ENCODE results near the gene KCNK4. TPM values are rescaled to one million over a fixed set of nuclear protein-coding genes. Genes with fewer than 3 reads are reported as not detected.
A peak's percentile ranks its signal among the peaks of the same experiment; 100 is the strongest.

The KCNK4 gene
- polyA plus RNA-seq, 2 of the 4 experiments (the other 2 are of a cell fraction): 0.12 TPM; not detected in 1

GRCh38 chr11:64275031-64275800 is 15.9 kb upstream of the KCNK4 start:
- peak overlapping the region in 1 of 2 experiments; percentile 84; a peak in 3 of 6 replicates for H3K27ac ChIP-seq
- no peaks in the 10 kb centered on the region for H3K9me3 ChIP-seq
- ChIA-PET CTCF (interaction anchor here (1.0 to 20.5 kb wide), 9 partner anchors 9 to 437 kb away, joined by 3 to 448 read pairs (median 3); partner anchors contain the start of genes CATSPERZ, ESRRA, PLCB3 and PPP1R14B), POLR2A (no interaction called here)
- WGBS (ENCODE audit: missing lambda C conversion rate): 90% methylated on average over 15 of the region's 15 CpGs
- no peak overlapping the region for H3K4me2 ChIP-seq
- ATAC-seq: no peak
- TF ChIP-seq BHLHE40 (IDR thresholded peaks at IDR 0.05; ENCODE audit: low read depth, low read length) (no peak), MAX (IDR thresholded peaks at IDR 0.05) (no peak), HOXB13 (CRISPR knock-in tag; IDR thresholded peaks at IDR 0.05; ENCODE audit: low read depth) (no peak), CHD2 (IDR thresholded peaks at IDR 0.05; ENCODE audit: low read length, partially characterized antibody) (no peak), TP53 (CRISPR knock-in tag; IDR thresholded peaks at IDR 0.05) (no peak), NPAS2 (CRISPR knock-in tag; IDR thresholded peaks at IDR 0.05; ENCODE audit: borderline replicate concordance) (no peak), EHF (CRISPR knock-in tag; IDR thresholded peaks at IDR 0.05) (no peak), HDAC2 (IDR thresholded peaks at IDR 0.05) (no peak), ELK1 (IDR thresholded peaks at IDR 0.05; ENCODE audit: low read depth, low read length) (no peak), HOXB5 (CRISPR knock-in tag; IDR thresholded peaks at IDR 0.05) (no peak), RAD21 (conservative IDR thresholded peaks at IDR 0.05 in 1 of 2, IDR thresholded peaks at IDR 0.05 in 1 of 2) (no peak), CBX2 (IDR thresholded peaks at IDR 0.05; ENCODE audit: borderline replicate concordance, low read depth) (no peak)
- no peak for FAIRE-seq
- peaks cover 41% of the 10 kb centered on the region for H3K4me1 ChIP-seq
- no peak overlapping the region for H3K4me3 ChIP-seq
- DNase-seq (ENCODE audit: low read depth in 1 of 2, low spot score in 1 of 2): no peak

- WGBS (ENCODE audit: missing lambda C conversion rate): 76% methylated on average over 2 of the region's 2 CpGs
- H3K9me3 ChIP-seq: no peaks in the 10 kb centered on the region
- POLR2A ChIA-PET: interaction anchor here (1.3 kb wide), 1 partner anchor 9 kb away, joined by 6 read pairs; no protein-coding TSS in a partner anchor
- TF ChIP-seq ZSCAN20 (CRISPR knock-in tag; IDR thresholded peaks at IDR 0.05): no peak
- no peak for TF ChIP-seq RCOR1 (IDR thresholded peaks at IDR 0.05; ENCODE audit: low read depth, low read length)
- TF ChIP-seq CBX2 (IDR thresholded peaks at IDR 0.05; ENCODE audit: borderline replicate concordance, low read depth): no peak
- no peak for TF ChIP-seq MAFK (IDR thresholded peaks at IDR 0.05; ENCODE audit: partially characterized antibody)
- TF ChIP-seq HES2 (IDR thresholded peaks at IDR 0.05): no peak
- no peak for TF ChIP-seq HOXB13 (CRISPR knock-in tag; IDR thresholded peaks at IDR 0.05; ENCODE audit: low read depth)
- no peak for TF ChIP-seq NPAS2 (CRISPR knock-in tag; IDR thresholded peaks at IDR 0.05; ENCODE audit: borderline replicate concordance)
- TF ChIP-seq EHF (CRISPR knock-in tag; IDR thresholded peaks at IDR 0.05): no peak
- no peak for TF ChIP-seq MYC (IDR thresholded peaks at IDR 0.05; ENCODE audit: borderline replicate concordance, low read length)
- no peak for TF ChIP-seq BCL3 (IDR thresholded peaks at IDR 0.05)
- TF ChIP-seq HOXB5 (CRISPR knock-in tag; IDR thresholded peaks at IDR 0.05): no peak
- no peak for TF ChIP-seq KDM5A (IDR thresholded peaks at IDR 0.05)
- TF ChIP-seq GATA3 (IDR thresholded peaks at IDR 0.05; ENCODE audit: borderline replicate concordance): no peak
- no peak for TF ChIP-seq NR3C1 (IDR thresholded peaks at IDR 0.05)
- no peak for TF ChIP-seq POLR2AphosphoS2 (conservative IDR thresholded peaks at IDR 0.05; ENCODE audit: low read length)
- no peak for TF ChIP-seq CTCF (IDR thresholded peaks at IDR 0.05)
- FAIRE-seq (no peak), ATAC-seq (no peak), DNase-seq (ENCODE audit: low read depth in 1 of 2, low spot score in 1 of 2) (no peak)
- CTCF ChIA-PET: interaction anchor here (0.8 to 20.5 kb wide), 12 partner anchors 11 to 438 kb away, joined by 3 to 448 read pairs (median 4); partner anchors contain the start of genes CATSPERZ, ESRRA, PLCB3 and PPP1R14B
- H3K4me3 ChIP-seq: no peak overlapping the region
- H3K4me1 ChIP-seq: peaks cover 41% of the 10 kb centered on the region
- peak overlapping the region in 1 of 2 experiments; percentile 84; a peak in 4 of 6 replicates for H3K27ac ChIP-seq
- no peak overlapping the region; the same call in 2 of the 3 replicates for H3K4me2 ChIP-seq
These were observed 15.3 kb upstream of the KCNK4 start for GRCh38 chr11:64275841-64276240.

Data from A549 (cell line).